GM19438 (cell line): ENCODE measurements around the gene SLC2A14.
"Not testable (repeated sequence)": the region's sequence is repeated elsewhere in the genome, so short reads cannot be mapped to it uniquely, and the experiment has no call there.

Experiments
- ATAC-seq: cut with Tn5 transposase; IDR thresholded peaks from one replicate; pipeline ENCODE4 v1.9.1; 2021; ENCODE audit warnings: low read depth; ENCODE audit not compliant: unreplicated experiment

The SLC2A14 gene

DNA sequence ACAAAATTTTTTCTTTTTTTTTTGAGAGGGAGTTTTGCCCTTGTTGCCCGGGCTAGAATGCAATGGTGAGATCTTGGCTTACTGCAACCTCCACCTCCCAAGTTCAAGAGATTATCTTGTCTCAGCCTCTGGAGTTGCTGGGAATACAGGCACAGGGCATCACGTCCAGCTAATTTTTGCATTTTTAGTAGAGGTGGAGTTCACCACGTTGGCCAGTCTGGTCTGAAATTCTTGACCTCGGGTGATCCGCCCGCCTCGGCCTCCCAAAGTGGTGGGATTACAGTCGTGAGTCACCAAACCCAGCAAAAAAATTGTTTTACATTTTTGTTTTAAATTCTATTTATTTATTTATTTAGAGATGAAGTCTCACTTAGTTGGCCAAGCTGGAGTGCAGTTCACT is 4.7 kb upstream of the SLC2A14 start:
- no peak for ATAC-seq

DNA sequence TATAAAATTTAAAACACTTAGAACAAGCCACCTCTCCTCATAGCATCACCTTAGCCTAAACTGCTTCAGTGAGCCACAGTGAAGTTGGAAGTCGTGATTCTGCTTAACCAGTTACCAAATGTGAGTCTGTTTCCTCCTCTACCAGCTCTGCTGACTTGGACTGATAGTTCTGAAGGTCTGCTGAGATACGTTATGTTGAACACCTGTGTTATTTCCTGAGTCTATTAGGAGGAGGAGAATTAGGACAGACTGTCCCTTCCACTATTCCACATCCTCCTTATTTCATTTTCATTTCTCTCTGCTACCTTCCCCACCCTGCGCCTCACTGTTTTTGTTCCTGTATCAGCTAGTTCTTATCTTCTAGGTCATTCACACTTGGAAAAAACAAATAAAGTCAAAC is 2.4 kb downstream of the SLC2A14 start:
- ATAC-seq: no peak

DNA sequence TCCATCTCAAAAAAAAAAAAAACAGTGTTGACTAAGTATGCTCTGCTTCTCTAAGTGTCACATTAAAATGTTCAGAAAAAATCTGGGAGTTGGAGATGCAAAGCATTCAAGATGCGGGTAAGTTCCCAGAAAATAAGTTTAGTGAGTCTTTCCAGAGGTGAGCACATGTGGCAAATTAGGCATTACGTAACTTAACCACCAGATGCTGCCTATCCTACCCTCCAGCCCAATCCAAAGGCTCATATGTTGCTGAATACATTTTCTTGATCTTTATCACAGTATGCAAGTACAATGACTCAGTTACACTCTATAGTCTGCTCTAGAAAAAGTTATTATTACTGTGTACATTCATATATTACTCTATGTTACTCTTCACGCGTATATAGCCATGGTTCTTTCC is 3.6 kb downstream of the SLC2A14 start:
- ATAC-seq: no peak

DNA sequence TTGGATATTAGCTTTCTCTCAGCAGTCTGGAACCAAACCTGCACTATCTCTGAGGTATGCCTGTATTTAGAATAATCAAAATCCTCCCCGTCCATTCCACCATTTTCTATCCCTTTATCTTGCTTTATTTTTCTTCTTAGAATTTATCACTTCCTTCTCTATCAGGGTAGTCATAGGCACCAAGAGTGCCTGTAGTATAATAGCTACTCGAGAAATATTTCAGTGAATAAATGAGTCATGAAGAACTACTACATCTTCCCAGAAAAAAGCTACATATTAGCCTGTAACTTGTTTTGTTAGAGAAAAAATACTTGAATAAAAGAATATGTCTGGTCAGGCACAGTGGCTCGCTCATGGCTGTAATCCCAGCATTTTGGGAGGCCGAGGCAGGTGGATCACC is 4.3 kb downstream of the SLC2A14 start:
- no peak for ATAC-seq

DNA sequence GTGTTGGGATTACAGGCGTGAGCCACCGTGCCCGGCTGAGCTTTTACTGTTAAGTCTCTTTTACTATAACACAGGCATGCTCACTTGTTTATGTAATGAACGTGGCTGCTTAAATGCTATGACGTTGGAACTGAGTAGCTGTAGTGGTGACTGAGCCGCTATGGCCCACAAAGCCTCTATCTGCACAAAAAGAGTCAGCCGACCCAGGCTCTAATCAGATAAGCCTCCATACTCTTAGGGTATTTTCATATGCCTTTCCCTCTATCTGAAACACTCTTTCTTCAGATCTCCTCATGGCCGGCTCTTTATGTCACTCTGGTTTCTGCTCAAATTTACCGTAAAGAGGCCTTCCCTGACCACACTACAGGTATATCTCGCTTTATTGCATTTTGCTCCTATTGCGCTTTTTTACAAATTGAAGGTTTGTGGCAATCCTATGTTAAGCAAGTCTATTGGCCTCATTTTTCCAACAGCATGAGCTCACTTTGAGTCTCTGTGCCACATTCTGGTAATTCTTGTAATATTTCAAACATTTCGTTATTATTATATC is 8.0 kb downstream of the SLC2A14 start:
- no peak for ATAC-seq

DNA sequence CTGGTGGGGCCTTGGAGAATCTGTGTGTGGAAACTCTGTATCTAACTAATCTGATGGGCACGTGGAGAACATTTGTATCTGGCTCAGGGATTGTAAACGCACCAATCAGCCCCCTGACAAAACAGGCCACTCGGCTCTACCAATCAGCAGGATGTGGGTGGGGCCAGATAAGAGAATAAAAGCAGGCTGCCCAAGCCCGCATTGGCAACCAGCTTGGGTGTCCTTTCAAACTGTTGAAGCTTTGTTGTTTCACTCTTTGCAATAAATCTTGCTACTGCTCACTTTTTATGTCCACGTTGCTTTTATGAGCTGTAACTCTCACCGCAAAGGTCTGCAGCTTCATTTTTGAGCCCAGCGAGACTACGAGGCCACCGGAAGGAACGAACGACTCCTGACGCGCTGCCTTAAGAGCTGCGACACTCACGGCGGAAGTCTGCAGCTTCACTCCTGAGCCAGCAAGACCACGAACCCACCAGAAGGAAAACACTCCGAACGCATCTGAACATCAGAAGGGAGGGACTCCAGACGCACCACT is 9.8 kb downstream of the SLC2A14 start:
- not testable (repeated sequence) for ATAC-seq

DNA sequence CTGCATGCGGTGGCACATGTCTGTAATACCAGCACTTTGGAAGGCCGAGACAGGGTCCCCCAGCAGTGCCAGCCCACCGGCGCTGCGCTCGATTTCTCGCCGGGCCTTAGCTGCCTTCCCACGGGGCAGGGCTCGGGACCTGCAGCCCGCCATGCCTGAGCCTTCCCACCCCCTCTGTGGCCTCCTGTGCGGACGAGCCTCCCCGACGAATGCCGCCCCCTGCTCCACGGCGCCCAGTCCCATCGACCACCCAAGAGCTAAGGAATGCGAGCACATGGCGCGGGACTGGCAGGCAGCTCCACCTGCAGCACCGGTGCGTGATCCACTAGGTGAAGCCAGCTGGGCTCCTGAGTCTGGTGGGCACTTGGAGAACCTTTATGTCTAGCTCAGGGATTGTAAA is 10.4 kb downstream of the SLC2A14 start:
- ATAC-seq: not testable (repeated sequence)

DNA sequence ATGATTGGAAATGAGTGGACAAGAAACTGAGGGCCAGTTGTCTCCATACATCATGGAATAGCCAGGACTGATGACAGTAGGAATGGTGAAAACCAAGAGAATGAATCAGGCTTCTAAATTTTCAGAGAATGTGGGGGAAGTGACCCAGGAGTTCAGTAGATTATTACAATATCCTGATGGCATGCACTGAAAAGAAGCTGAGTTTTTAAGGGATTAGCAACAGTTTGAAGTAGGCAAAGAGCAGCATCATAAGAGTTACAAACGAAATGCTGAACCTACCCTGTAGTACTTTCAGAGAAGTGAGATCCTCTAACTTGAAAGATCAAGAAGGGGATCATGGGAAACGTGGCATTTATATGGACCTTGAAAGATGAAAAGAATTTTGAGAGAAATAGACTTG is 13.2 kb downstream of the SLC2A14 start:
- ATAC-seq: no peak

DNA sequence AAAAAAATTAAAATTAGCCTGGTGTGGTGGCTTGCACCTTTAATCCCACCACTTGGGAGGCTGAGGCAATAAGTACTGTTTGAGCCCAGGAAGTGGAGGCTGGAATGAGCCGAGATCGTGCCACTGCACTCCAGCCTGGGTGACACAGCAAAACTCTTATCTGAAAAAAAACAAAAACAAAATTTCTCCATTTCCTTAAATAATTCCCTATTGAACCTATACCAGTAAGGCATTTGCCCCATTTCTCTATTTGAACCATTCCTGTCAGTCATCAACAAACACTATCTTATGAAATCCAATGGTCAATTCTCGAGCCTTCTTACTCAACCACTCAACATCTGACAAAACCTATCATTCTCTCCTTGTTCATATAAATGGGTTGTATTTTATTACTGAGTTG is 14.7 kb downstream of the SLC2A14 start:
- no peak for ATAC-seq

DNA sequence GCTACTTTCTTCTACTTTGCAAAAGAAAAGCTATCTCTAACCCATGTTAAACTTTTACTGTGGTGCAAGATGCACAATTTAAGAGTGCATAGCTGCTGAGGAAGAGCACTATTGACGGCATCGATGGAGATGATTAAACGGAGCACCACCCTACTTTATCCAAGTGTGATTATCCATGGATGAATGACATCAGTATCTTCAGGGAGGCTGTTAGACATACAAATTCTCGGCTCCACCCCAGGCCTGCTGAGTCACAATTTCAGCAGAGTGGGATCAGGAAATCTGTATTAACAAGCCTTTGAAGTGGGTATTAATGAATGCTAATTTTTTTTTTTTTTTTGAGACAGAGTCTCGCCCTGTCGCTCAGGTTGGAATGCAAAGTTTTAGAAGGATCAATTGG is 16.2 kb downstream of the SLC2A14 start:
- no peak for ATAC-seq

DNA sequence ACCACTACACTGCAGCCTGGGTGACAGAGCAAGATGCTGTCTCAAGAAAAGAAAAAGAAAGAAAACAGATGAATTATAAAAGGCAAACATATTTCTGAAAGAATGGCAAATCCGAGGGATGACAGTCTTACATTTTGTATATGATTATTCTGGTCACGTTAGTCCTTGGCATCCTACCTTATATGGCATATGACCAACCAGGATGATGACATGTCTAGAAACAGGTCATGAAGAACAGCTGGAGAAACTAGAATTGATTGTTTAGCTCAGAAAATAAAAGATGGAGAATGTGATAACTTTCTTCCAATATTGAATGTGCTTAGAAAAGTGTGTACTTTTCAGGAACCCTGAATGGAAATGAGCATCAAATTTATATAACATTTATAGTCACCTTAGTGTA is 19.2 kb downstream of the SLC2A14 start:
- ATAC-seq: no peak

DNA sequence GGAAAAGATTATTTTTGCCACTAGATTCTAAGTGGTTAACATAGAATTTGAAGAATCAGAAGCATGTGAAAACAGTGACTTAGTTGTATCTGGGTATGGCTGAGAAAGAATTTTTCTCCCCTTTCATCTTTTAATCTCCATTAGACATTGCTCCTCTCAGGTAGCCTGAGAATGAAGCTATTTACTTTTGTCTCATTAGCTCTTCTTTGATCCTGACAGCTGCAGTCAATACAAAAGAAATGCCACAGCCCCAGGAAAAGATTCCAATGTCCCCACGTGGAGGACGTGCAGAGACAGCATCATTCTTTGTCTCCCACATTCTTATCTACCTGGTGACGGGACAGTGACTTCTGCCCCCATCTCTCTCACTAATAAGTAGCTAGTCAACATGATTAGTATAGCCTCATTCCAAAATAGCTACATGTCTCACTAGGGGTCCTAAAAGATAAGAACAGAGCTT is 21.1 kb downstream of the SLC2A14 start:
- ATAC-seq: not testable (repeated sequence)

DNA sequence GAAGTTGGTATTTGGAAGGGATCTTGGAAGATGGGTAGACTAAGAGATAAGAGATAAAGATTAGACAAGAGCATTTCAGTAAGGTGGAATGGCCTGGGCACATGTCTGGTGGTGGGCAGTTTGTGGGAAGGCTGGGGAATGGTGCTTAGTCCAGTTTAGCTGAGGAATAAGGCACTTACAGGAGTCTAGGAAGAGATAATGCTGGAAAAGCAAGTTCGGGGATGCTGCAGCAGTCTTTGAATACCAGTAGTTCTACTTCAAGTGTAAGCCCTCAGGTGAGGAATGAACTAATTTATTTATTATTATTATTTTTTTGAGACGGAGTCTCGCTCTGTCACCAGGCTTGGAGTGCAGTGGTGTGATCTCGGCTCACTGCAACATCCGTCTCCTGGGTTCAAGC is 22.6 kb downstream of the SLC2A14 start:
- ATAC-seq: not testable (repeated sequence)

DNA sequence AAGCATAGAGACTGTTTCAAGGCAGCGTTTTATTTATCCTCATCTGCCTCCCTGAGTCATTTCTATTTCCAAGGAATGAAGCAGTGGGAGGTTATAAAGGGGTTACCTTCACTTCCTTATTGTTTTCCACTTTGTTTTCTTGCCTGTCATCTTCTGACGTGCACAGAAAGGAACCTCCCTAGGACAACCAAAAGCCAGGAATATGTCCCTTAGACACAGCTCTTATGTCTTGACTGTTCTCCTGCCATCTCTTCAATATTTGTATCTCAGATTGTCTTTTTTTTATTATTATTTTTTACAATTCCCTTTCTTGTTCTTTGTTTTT is 24.7 kb downstream of the SLC2A14 start:
- not testable (repeated sequence) for ATAC-seq

DNA sequence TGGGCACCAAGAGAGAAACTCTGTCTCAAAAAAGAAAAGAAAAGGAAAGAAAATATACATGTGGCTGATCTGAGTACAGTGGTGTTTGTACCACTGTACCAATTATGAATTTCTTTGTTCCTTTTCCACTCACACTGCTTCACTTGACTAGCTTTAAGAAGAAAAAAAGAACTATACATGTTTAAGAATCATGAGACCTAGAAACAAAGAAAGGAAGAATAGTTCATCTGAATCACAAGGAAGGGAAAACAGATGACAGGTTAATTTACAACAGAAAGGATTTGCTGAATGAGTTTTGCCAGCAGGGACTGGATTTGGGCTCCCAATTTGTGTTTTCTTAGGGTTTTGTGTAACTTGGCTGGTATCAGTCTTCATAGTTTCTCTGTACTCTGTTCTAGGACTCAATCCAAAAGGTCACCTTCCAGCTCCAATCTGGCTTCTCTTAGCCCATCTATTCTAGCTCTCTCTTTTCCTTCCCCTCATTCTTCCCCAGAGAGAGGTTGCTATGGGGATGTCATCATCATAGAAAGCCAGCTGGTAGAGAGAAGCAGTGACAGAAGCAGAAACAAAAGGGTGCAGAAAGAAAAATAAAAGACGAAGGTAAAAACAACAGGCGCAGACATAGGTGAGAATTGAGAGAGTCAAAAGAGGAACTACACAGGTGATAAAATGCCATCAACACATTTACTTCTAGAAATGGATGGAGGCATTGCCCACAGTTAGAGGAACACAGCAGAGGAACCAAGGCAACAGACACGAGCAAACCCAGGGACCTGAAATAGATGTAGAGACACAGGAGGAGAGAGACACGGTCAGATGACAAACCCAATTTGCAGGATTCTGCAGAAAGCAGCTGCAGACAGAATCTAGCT is 25.3 kb downstream of the SLC2A14 start:
- ATAC-seq: not testable (repeated sequence)

DNA sequence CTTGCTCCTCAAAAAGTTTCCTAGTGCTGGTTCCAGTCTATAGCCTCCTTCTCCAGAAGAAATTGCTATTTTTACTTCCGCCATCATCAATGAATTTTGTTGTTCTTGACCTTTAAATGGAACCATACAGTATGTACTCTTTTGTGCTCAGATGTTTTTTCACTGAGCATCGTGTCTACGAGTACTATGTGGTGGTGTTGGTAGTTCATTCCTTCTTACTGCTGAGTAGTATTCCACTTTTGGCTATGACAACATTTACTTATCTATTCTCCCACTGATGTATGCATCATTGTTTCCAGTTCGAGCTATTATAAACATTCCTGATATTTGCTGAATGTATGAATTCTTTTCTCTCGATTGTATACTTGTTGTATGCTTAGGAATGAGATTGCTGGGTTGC is 28.6 kb downstream of the SLC2A14 start:
- ATAC-seq: no peak

DNA sequence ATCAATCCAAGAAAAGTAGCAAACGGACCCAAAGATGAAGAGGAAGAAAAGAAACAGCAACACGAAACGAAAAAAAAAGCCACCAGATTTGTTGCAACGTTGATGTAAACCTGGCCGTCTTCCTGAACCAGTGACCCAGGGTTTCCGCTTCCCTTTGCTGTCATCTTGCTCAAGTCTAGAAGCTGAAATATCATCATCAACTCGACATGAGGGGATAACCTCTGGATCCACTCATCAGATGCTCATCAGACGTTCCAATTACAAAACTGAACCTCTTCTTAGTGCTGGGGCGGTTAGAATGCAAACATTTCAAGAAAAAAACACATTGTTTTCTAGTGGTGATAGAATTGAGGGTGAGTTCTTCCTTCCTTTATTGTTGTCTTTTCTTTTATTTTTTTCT is 29.1 kb downstream of the SLC2A14 start:
- not testable (repeated sequence) for ATAC-seq

DNA sequence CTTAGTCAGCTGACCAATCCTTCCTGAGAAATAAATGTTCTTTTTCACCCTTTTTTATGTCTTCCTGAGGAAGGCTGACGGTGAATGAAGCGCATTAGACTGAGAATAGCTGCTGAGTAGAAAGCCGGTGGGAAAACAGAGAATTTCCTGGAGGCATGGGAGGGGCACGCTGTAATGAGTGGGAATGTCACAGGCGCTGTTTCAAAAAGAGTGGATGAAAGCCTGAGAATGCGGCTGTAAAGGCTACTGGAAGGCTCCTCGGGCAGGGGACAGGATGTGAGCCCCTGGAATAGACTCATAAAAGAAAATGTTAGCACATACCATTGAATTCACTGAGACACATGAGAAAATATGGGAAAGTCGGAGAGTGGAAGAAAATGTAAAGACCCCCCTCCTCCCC is 29.6 kb downstream of the SLC2A14 start:
- not testable (repeated sequence) for ATAC-seq

DNA sequence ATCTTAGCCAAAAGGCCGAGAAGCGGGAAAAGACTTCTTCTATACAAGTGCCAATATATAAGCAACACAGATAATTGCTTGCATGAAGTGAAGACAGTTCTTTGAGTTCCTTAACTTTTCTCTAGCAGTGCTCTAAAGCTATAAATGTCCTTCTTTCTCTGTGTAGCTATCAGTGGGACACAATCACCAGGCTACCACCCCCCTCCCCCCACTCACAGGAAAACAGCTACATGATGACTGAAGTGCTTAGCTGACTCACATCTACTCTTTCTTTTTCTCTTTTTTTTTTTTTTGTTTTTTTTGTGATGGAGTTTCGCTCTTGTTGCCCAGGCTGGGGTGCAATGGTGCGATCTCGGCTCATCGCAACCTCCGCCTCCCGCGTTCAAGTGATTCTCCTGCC is 30.3 kb downstream of the SLC2A14 start:
- not testable (repeated sequence) for ATAC-seq

DNA sequence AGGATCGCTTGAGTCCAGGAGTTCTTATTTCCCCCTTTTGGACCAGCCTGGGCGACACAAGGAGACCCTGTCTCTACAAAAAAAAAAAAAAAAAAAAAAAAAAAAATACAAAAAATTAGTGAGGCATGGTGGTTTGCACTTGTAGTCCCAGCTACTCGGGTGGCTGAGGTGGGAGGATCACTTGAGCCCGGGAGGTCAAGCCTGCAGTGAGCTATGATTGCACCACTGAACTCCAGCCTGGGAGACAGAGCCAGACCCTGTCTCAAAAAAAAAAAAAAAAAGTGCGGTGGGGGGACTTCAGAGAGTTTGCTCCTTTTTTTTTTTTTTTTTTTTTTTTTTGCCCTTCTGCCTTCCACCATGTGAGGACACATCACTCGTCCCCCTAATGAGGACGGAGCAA is 32.9 kb downstream of the SLC2A14 start:
- not testable (repeated sequence) for ATAC-seq

DNA sequence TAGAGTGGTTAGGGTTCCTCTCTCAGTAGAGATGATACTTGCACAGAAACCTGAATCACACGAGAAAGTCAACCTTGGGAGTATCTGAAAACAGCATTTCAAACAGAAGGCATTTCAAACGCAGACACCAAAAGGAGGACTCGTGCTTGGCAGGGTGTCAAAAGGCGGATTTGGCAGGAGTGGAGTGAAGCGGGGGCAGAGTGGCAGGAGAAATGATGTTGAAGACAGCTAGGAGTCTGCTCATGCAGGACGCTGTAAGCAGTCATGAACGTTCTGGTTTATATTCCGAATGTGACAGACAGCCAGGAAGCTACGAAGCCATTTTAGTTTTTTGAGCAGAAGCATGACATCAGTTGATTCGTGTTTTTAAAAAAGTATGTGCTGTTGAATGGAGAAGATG is 33.5 kb downstream of the SLC2A14 start:
- not testable (repeated sequence) for ATAC-seq

DNA sequence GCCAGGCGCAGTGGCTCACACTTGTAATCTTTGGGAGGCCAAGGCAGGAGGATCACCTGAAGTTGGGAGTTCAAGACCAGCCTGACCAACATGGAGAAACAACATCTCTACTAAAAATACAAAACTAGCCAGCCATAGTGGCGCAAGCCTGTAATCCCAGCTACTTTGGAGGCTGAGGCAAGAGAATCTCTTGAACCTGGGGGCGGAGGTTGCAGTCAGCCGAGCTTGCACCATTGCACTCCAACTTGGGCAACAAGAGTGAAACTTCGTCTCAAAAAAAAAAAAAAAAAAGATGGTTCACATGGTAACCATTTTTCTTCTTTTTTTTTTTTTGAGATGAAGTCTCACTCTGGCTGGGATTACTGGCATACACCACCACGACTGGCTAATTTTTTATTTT is 35.3 kb downstream of the SLC2A14 start:
- no peak for ATAC-seq
